Parathyroid adenoma (tissue), 2 donors: Measurements from ENCODE around the gene RPS6KA4.

ENCODE experiments used
- H2AFZ ChIP-seq: fragments of 300-600 bp; sonication (generic); one replicate; pipeline ENCODE4 v1.7.0; 2017; ENCODE audit warnings: antibody characterized with exemption, mild to moderate bottlenecking
- H3K27ac ChIP-seq: fragments of 300-600 bp; sonication (generic); one replicate; pipeline ENCODE4 v1.7.0; 2017
- H3K27me3 ChIP-seq: fragments of 300-600 bp; sonication (generic); one replicate; pipeline ENCODE4 v1.7.0; 2017; ENCODE audit warnings: low read length; ENCODE audit not compliant: control insufficient read depth, insufficient read depth
- H3K36me3 ChIP-seq: fragments of 300-600 bp; sonication (generic); one replicate; pipeline ENCODE4 v1.7.0; 2017; ENCODE audit warnings: low read length; ENCODE audit not compliant: control insufficient read depth, insufficient read depth
- H3K4me1 ChIP-seq: fragments of 300-600 bp; sonication (generic); one replicate; pipeline ENCODE4 v1.7.0; 2017; ENCODE audit warnings: control low read depth
- H3K4me2 ChIP-seq: fragments of 300-600 bp; sonication (generic); one replicate; pipeline ENCODE4 v1.7.0; 2017; ENCODE audit warnings: low read length
- H3K4me3 ChIP-seq: fragments of 300-600 bp; sonication (generic); one replicate; pipeline ENCODE4 v1.7.0; 2017; ENCODE audit warnings: low read depth, low read length
- H3K79me2 ChIP-seq: fragments of 300-600 bp; sonication (generic); one replicate; pipeline ENCODE4 v1.7.0; 2017; ENCODE audit warnings: control low read depth
- H3K9ac ChIP-seq: fragments of 300-600 bp; sonication (generic); one replicate; pipeline ENCODE4 v1.7.0; 2017; ENCODE audit warnings: mild to moderate bottlenecking
- H3K9me3 ChIP-seq: fragments of 300-600 bp; sonication (generic); one replicate; pipeline ENCODE4 v1.7.0; 2017; ENCODE audit warnings: low read length; ENCODE audit not compliant: control insufficient read depth
- TF ChIP-seq, protein P1 (sequence below): fragments of 300-600 bp; sonication (generic); IDR thresholded peaks from one replicate; pipeline ENCODE4 v1.7.0; 2017; ENCODE audit warnings: antibody characterized with exemption, mild to moderate bottlenecking
- donor health status: primary hyperparathyroidism.

Gene RPS6KA4

DNA sequence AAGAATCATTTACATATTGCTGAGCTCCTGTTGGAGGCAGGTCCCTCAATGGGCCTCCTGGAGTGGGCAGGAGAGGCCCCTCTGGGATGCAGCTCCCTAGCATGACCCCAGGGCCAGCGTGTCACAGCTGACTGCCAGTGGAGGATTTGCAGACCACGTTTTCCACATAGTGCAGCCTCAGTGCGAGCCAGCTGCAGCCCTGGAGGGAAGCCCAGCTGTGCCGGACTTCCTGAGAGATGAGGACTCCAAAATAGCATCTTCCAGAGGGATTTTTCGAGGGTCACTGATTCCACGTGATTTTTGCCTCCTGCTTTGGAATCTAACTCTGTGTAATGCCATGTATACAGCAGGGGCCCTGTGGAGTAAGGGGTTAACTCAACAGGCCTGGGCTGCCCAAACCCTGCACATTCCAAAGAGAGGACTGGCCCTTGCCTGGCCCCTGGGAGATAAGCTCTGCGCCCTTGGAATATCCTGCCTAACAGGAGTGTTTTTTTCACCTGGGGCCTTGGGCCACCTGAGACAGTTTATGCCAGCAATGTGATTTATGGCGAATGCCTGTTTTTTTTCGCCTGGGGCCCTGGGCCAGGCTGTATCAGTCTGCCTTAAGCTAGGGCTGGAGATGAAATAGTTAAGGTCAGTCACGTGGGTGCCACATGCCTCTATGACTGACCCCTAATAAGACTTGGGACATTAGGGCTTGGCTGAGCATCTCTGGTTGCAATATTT lies 47.4 kb downstream of the RPS6KA4 start:
- no peak overlapping the region for H3K27ac ChIP-seq

DNA sequence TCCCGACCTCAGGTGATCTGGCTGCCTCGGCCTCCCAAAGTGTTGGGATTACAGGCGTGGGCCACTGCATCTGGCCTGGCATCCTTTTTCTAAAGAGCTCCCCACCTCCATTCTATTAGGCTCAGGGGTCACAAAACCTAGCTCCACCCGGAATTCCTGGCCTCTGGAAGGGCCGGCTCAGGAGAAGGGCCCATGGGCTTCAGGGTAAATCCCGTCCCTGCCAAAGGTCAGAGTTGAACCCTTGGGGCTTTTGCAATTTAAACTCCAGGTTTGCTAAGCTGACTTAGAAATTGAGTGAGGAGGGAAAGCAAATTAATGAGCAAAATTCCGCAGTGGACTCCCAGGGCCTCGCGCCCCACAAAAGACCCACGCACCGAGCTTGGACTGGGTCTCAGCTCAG lies 48.3 kb downstream of the RPS6KA4 start:
- no peaks in the 10 kb centered on the region for H3K9me3 ChIP-seq
- H3K27ac ChIP-seq: no peak overlapping the region
- H3K9ac ChIP-seq: no peak overlapping the region
- H2AFZ ChIP-seq: no peak overlapping the region
- H3K36me3 ChIP-seq: no peaks in the 10 kb centered on the region
- no peaks in the 10 kb centered on the region for H3K27me3 ChIP-seq
- no peaks in the 10 kb centered on the region for H3K4me1 ChIP-seq
- TF ChIP-seq, protein P1, sequence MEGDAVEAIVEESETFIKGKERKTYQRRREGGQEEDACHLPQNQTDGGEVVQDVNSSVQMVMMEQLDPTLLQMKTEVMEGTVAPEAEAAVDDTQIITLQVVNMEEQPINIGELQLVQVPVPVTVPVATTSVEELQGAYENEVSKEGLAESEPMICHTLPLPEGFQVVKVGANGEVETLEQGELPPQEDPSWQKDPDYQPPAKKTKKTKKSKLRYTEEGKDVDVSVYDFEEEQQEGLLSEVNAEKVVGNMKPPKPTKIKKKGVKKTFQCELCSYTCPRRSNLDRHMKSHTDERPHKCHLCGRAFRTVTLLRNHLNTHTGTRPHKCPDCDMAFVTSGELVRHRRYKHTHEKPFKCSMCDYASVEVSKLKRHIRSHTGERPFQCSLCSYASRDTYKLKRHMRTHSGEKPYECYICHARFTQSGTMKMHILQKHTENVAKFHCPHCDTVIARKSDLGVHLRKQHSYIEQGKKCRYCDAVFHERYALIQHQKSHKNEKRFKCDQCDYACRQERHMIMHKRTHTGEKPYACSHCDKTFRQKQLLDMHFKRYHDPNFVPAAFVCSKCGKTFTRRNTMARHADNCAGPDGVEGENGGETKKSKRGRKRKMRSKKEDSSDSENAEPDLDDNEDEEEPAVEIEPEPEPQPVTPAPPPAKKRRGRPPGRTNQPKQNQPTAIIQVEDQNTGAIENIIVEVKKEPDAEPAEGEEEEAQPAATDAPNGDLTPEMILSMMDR: no peak
- H3K4me3 ChIP-seq: no peak overlapping the region
- no peak overlapping the region for H3K4me2 ChIP-seq
- no peaks in the 10 kb centered on the region for H3K79me2 ChIP-seq

More for the DNA sequence above, 47.4 kb downstream of the RPS6KA4 start:
- no peaks in the 10 kb centered on the region for H3K27me3 ChIP-seq
- no peak overlapping the region for H3K9ac ChIP-seq
- H3K79me2 ChIP-seq: no peaks in the 10 kb centered on the region
- no peaks in the 10 kb centered on the region for H3K4me1 ChIP-seq
- no peak overlapping the region for H2AFZ ChIP-seq
- H3K4me3 ChIP-seq: no peak overlapping the region
- H3K4me2 ChIP-seq: no peak overlapping the region
- no peaks in the 10 kb centered on the region for H3K9me3 ChIP-seq
- TF ChIP-seq, protein P1: no peak
- H3K36me3 ChIP-seq: no peaks in the 10 kb centered on the region

DNA sequence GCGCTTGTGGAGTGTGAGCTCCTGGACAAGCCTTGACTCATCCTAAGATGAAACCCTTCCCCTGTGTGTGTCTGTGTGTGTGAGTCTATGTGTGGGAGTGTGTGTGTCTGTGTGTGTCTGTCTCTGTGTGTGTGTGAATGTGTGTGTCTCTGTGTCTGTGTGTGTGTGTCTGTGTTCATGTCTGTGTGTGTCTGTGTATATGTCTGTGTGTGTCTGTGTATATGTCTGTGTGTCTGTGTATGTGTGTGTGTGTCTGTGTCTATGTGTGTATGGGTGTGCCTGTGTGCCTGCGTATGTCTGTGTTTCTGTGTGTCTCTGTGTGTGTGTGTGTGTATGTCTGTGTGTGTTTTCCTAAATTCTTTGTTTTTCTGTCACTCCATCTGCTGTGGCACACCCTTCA lies 48.7 kb downstream of the RPS6KA4 start:
- no peak overlapping the region for H3K4me2 ChIP-seq
- H3K4me3 ChIP-seq: no peak overlapping the region
- H3K9ac ChIP-seq: no peak overlapping the region
- H3K36me3 ChIP-seq: no peaks in the 10 kb centered on the region
- H3K4me1 ChIP-seq: no peaks in the 10 kb centered on the region
- TF ChIP-seq, protein P1: no peak
- no peak overlapping the region for H3K27ac ChIP-seq
- H3K27me3 ChIP-seq: no peaks in the 10 kb centered on the region
- H3K9me3 ChIP-seq: no peaks in the 10 kb centered on the region
- H2AFZ ChIP-seq: no peak overlapping the region
- H3K79me2 ChIP-seq: no peaks in the 10 kb centered on the region

DNA sequence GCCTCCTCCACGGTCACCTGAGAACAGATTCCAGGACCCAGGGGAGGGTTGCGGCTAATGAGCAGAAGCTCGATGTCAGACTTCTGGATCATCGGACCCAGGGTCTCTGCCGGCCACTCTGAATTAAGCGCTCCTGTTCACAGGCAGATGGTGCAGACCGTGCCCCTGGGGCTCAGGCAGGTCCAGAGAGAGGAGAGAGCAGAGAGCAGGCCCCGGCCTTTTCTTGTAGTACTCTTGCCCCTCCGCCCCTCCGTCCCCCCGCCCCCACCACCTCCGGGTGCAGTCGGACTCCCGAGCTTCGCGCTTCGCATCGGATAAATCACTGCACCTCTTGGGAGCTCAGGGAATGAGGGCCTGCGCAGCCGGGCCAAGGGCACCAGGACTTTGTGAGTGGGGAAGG lies 50.3 kb downstream of the RPS6KA4 start:
- no peaks in the 10 kb centered on the region for H3K9me3 ChIP-seq
- no peak overlapping the region for H3K9ac ChIP-seq
- no peaks in the 10 kb centered on the region for H3K36me3 ChIP-seq
- TF ChIP-seq, protein P1: no peak
- H3K79me2 ChIP-seq: no peaks in the 10 kb centered on the region
- H2AFZ ChIP-seq: no peak overlapping the region
- H3K4me1 ChIP-seq: no peaks in the 10 kb centered on the region
- H3K4me2 ChIP-seq: no peak overlapping the region
- no peaks in the 10 kb centered on the region for H3K27me3 ChIP-seq
- no peak overlapping the region for H3K27ac ChIP-seq
- no peak overlapping the region for H3K4me3 ChIP-seq
